HG03064 (cell line): ENCODE results near the gene TRIM56.
"Not testable (repeated sequence)": the region's sequence is repeated elsewhere in the genome, so short reads cannot be mapped to it uniquely, and the experiment has no call there.

Source experiments
- ATAC-seq: cut with Tn5 transposase; IDR thresholded peaks from one replicate; pipeline ENCODE4 v1.9.1; 2021; ENCODE audit warnings: low read depth; ENCODE audit not compliant: unreplicated experiment

Gene TRIM56

DNA sequence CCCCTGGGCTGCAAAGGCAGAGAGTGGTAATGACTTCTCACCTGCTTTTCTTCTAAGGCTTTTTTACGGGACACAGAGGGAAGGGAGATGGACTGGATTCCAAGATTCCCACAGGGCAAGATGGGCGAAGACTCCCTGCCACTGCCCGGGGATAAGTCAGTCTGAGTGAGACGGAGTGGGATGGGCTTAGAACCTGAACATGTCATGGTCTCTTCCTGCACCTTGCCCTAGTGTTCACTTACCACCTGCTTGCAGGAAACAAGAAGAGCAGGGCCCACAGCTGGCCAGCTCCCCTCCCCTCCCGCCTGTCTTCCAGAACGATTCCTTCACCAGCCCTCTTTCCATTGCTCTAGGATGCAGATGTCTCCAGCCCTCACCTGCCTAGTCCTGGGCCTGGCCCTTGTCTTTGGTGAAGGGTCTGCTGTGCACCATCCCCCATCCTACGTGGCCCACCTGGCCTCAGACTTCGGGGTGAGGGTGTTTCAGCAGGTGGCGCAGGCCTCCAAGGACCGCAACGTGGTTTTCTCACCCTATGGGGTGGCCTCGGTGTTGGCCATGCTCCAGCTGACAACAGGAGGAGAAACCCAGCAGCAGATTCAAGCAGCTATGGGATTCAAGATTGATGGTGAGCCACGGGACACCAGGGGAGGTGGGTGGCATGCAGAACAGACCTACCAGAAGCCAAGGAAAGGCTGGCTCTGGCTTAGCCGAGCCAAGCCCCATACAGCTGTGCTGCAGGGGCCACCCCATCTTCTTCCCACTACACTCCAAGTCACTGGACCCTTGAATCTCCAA is 43.0 kb downstream of the TRIM56 start:
- ATAC-seq = no peak

DNA sequence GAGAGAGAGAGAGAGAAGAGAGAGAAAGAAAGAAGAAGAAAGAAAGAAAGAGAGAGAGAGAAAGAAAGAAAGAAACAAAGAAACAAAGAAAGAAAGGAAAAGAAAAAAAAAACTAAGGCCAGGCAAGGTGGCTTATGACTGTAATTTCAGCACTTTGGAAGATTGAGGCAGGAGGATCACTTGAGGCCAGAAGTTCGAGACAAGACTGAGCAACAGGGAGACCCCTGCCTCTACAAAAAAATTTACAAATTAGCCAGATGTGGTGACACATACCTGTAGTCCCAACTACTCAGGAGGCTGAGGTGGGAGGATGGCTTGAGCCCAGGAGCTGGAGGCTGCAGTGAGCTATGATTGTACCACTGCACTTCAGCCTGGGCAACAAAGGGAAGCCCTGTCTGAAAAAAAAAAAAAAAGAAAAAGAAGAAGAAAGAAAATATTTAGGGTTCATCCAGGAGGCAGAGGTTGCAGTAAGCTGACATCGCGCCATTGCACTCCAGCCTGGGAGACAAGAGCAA is 44.4 kb downstream of the TRIM56 start:
- ATAC-seq = no peak

DNA sequence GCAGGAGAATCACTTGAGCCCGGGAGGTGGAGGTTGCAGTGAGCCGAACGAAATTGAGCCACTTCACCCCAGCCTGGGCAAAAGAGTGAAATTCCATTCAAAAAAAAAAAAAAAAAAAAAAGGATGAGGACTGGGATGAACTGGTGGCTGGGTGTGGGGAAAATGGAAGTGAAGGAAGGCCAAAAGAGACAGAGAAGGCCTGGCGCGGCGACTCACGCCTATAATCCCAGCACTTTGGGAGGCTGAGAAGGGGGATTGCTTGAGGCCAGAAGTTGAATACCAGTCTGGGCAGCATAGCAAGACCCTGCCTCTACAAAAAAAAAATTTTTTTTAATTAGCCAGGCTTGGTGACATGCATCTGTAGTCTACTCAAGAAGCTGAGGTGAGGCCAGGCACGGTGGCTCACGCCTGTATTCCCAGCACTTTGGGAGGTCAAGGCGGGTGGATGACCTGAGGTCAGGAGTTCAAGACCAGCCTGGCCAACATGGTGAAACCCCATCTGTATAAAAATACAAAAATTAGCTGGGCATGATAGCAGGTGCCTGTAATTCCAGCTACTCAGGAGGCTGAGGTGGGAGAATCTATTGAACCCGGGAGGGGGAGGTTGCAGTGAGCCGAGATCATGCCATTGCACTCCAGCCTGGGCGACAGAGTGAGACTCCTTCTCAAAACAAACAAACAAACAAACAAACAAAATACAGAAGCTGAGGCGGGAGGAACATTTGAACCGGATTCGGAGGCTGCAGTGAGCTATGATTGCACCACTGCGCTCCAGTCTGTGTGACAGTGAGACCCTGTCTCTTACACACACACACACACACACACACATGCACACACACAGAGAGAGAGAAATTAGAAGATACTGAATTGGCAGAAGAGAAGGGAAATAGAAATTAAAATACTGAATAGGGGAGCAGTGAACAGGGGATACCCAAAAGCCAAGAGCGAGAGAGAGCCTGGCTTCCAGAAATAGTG is 47.6 kb downstream of the TRIM56 start:
- not testable (repeated sequence) for ATAC-seq

DNA sequence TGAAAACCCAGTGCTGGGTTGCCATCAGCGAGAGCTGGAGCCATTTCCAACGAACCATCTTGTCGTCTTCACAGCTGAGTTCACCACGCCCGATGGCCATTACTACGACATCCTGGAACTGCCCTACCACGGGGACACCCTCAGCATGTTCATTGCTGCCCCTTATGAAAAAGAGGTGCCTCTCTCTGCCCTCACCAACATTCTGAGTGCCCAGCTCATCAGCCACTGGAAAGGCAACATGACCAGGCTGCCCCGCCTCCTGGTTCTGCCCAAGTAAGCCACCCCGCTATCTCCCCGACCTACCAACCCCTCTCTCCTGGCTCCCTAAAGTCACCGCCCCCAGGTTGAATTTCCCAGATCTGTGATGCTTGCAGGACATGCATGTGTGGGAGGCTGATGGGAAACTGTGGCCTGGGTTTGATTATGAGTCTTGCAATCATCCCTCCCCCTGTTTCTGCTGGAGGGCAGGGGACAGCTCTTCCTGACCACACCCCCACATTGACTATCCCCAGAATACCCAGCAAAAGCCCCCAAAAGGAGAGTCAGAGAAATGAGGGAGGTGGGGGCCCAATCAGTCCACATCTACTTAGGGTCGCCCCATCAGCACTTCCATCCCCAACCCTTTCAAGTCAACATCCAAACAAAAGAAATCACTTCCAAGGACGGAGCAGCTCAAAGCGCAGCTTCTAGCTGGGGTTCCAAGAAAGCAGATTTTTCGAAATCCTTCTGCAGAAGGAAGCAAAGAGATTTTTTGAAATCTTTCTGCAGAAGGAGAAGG is 48.5 kb downstream of the TRIM56 start:
- ATAC-seq = no peak

DNA sequence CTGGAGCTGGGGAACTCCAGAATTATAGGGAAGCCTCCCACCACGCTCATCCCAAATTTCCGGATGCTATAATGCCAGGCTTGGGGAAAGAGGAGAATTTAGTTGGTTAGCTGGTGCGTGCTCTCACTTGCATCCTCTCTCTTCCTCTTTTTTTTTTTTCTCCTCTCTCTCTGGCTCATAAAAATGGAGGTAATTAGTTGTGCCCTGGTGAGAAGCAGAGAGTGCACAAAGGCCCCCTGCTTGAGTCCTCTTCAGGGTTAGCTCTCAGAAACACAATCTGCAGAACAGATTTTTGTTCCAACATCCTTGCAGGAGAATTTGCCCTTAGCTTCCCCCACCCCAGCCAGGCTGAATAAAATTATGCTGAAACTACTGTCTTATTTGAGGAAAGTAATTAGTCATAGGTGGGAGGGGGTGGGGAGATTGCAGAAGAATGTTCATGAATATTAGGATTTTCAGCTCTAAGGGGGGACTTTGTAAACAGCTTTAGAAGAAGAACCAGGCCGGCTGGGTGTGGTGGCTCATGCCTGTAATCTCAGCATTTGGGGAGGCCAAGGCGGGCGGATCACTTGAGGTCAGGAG is 49.2 kb downstream of the TRIM56 start:
- no peak for ATAC-seq

DNA sequence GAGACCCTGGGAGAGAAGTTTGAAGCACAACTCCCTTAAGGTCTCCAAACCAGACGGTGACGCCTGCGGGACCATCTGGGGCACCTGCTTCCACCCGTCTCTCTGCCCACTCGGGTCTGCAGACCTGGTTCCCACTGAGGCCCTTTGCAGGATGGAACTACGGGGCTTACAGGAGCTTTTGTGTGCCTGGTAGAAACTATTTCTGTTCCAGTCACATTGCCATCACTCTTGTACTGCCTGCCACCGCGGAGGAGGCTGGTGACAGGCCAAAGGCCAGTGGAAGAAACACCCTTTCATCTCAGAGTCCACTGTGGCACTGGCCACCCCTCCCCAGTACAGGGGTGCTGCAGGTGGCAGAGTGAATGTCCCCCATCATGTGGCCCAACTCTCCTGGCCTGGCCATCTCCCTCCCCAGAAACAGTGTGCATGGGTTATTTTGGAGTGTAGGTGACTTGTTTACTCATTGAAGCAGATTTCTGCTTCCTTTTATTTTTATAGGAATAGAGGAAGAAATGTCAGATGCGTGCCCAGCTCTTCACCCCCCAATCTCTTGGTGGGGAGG is 52.5 kb downstream of the TRIM56 start:
- ATAC-seq = no peak

DNA sequence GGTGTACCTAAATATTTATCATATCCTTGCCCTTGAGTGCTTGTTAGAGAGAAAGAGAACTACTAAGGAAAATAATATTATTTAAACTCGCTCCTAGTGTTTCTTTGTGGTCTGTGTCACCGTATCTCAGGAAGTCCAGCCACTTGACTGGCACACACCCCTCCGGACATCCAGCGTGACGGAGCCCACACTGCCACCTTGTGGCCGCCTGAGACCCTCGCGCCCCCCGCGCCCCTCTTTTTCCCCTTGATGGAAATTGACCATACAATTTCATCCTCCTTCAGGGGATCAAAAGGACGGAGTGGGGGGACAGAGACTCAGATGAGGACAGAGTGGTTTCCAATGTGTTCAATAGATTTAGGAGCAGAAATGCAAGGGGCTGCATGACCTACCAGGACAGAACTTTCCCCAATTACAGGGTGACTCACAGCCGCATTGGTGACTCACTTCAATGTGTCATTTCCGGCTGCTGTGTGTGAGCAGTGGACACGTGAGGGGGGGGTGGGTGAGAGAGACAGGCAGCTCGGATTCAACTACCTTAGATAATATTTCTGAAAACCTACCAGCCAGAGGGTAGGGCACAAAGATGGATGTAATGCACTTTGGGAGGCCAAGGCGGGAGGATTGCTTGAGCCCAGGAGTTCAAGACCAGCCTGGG is 53.1 kb downstream of the TRIM56 start:
- peak; percentile 79 for ATAC-seq

DNA sequence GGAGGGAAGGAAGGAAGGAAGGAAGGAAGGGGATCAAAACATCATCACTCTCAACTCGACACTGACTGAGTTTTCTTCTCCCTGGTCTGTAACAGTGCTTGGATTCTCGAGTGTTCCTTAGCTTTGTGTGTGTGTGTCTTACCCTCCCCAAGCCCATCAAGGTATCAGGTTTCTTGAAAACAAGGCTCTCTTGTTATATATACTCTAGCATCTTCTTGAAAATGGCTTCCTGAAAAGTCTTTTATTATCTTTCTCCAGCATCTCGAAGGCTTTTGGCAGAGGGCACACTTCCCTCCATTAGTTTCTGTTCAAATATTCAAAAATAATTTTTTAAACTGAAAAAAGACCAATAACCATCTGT is 55.0 kb downstream of the TRIM56 start:
- no peak for ATAC-seq

DNA sequence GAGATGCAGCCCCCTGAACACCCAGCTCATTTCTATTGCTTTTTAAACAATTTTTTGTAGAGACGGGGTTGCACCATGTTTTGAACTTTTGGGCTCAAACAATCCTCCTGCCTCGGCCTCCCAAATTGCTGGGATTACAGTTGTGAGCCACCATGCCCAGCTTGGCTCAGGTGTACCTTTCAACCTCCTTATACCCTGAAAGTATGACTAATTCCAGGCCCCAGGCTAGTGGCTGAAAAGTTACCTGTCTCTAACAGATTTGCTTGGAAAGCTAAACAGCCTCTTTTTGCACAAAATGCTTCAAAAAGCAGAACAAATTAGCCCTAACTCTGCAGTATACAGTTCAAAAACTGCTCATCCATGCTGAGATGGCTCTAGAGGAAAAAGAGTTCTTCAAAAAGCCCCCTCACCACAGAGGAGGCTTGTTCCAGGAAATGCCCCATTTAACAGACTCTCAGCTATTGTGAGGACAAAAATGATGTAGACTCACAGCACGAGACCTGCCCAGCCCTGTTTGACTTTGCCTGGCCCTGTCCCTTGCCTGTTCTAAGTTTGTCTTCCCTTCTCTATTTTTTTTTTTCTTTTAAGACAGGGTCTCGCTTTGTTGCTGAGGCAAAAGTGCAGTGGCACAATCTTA is 55.6 kb downstream of the TRIM56 start:
- no peak for ATAC-seq
